OCI-LY7 (cell line): ENCODE measurements around the gene CARMIL1. TPM values are rescaled to one million over a fixed set of nuclear protein-coding genes. Genes with fewer than 3 reads are reported as not detected.

ENCODE experiments used
- BruUV-seq: library from RNA; stranded (reverse); fragments of 400-500 nt; replicated peaks from 2 replicates; lab custom pipeline; 2021; lab: Mats Ljungman, UMichigan
- CTCF ChIA-PET: fragments of 300-600 bp; sonication (Branson Sonifier 250); formaldehyde crosslinking; loops from one replicate; lab custom pipeline; 2022; ENCODE audit warnings: antibody characterized with exemption; ENCODE audit not compliant: unreplicated experiment; lab: Charles Lee
- POLR2A ChIA-PET: fragments of 300-600 bp; sonication (Branson Sonifier 250); formaldehyde crosslinking; loops from one replicate; lab custom pipeline; 2022; ENCODE audit warnings: antibody characterized with exemption; lab: Charles Lee
- DNase-seq: peaks from one replicate; pipeline ENCODE4 v3.0.0-alpha.2; 2015; ENCODE audit warnings: low spot score
- H2AFZ ChIP-seq: fragments of 200-600 bp; sonication (generic), shearing (Covaris generic); 2 replicates; pipeline ENCODE4 v1.6.1; 2014; ENCODE audit warnings: mild to moderate bottlenecking, antibody characterized with exemption, low read length, moderate library complexity
- H3K27ac ChIP-seq: fragments of 200-600 bp; sonication (generic); 2 replicates; pipeline ENCODE4 v1.5.1; 2014; ENCODE audit warnings: mixed run types, low read depth, mild to moderate bottlenecking, moderate library complexity, low read length, inconsistent platforms; ENCODE audit not compliant: poor library complexity, severe bottlenecking
- H3K36me3 ChIP-seq: fragments of 200-600 bp; sonication (generic); 2 replicates; pipeline ENCODE4 v1.6.1; 2014; ENCODE audit warnings: mild to moderate bottlenecking, antibody characterized with exemption, low read length, moderate library complexity, mixed read lengths; ENCODE audit not compliant: insufficient read depth
- H3K4me1 ChIP-seq: fragments of 200-600 bp; sonication (generic); 2 replicates; pipeline ENCODE4 v1.5.1; 2014; ENCODE audit warnings: mild to moderate bottlenecking, low read length; ENCODE audit not compliant: insufficient read depth, poor library complexity, severe bottlenecking
- H3K4me2 ChIP-seq: fragments of 200-600 bp; sonication (generic); 2 replicates; pipeline ENCODE4 v1.6.1; 2014; ENCODE audit warnings: mild to moderate bottlenecking, low read length
- H3K4me3 ChIP-seq: fragments of 200-600 bp; sonication (generic); 2 replicates; pipeline ENCODE4 v1.5.1; 2014; ENCODE audit warnings: mild to moderate bottlenecking, low read depth, low read length; ENCODE audit not compliant: poor library complexity, severe bottlenecking
- H3K79me2 ChIP-seq: fragments of 200-600 bp; sonication (generic); 2 replicates; pipeline ENCODE4 v1.6.1; 2016; ENCODE audit warnings: low read depth, mild to moderate bottlenecking, low read length, moderate library complexity, mixed read lengths; ENCODE audit not compliant: insufficient read depth
- H3K9me2 ChIP-seq: fragments of 200-600 bp; sonication (generic); 2 replicates; pipeline ENCODE4 v1.6.1; 2016; ENCODE audit warnings: mild to moderate bottlenecking, low read length, mixed read lengths; ENCODE audit not compliant: insufficient read depth
- H3K9me3 ChIP-seq: fragments of 200-600 bp; sonication (generic); 2 replicates; pipeline ENCODE4 v1.6.1; 2014; ENCODE audit warnings: mild to moderate bottlenecking, mixed run types, low read length, mixed read lengths
- H4K20me1 ChIP-seq: fragments of 200-600 bp; sonication (generic); 2 replicates; pipeline ENCODE4 v1.6.1; 2014; ENCODE audit warnings: mild to moderate bottlenecking, antibody characterized with exemption, low read length, moderate library complexity, mixed read lengths; ENCODE audit not compliant: insufficient read depth
- CTCF ChIP-seq: fragments of 200-600 bp; sonication (generic); conservative IDR thresholded peaks from 2 replicates; pipeline ENCODE4 v1.5.1; 2014; ENCODE audit warnings: mild to moderate bottlenecking, antibody characterized with exemption, low read length, moderate library complexity, mixed read lengths
- EZH2phosphoT487 ChIP-seq: fragments of 200-600 bp; sonication (generic); IDR thresholded peaks from 2 replicates; pipeline ENCODE4 v1.6.1; 2018; ENCODE audit warnings: low read depth, borderline replicate concordance, mild to moderate bottlenecking, mixed run types, antibody characterized with exemption, low read length, moderate library complexity, mixed read lengths
- intact Hi-C: fragments of 100-400 bp; cut with micrococcal nuclease; formaldehyde crosslinking; loops from one replicate; pipeline ENCODE4 v1.10.0; 2022; ENCODE audit not compliant: unreplicated experiment
- total RNA-seq, 2 experiments: library from RNA; depleted of rRNA in 1 of 2; stranded (reverse); fragments of >200 nt in 1 of 2; shearing (Covaris generic) in 1 of 2; gene quantifications; 2 replicates each; pipeline ENCODE4 v1.2.3, GENCODE V29; 2014 to 2022

CARMIL1 gene
- total RNA-seq, 2 experiments from 2014 or later = 25.5 to 40.1 TPM

GRCh38 chr6:25548451-25548850 lies 269.3 kb downstream of the CARMIL1 start:
- TF ChIP-seq CTCF (no peak), EZH2phosphoT487 (no peak)
- no peak overlapping the region for H3K27ac ChIP-seq
- H4K20me1 ChIP-seq = no peaks in the 10 kb centered on the region
- intact Hi-C loops = no loop called here
- H2AFZ ChIP-seq = no peak overlapping the region
- H3K4me2 ChIP-seq = no peak overlapping the region
- peaks cover 14% of the 10 kb centered on the region; the same call in 1 of the 2 replicates for H3K36me3 ChIP-seq
- BruUV-seq = no TSS peak
- no peaks in the 10 kb centered on the region for H3K9me2 ChIP-seq
- DNase-seq = no peak
- H3K9me3 ChIP-seq = no peaks in the 10 kb centered on the region
- CTCF ChIA-PET = no interaction called here
- H3K4me1 ChIP-seq = peaks cover 7% of the 10 kb centered on the region
- H3K4me3 ChIP-seq = no peak overlapping the region
- POLR2A ChIA-PET = interaction anchor here (1.4 kb wide), 1 partner anchor 19 kb away, joined by 7 read pairs; no protein-coding TSS in a partner anchor
- H3K79me2 ChIP-seq = no peaks in the 10 kb centered on the region

DNA sequence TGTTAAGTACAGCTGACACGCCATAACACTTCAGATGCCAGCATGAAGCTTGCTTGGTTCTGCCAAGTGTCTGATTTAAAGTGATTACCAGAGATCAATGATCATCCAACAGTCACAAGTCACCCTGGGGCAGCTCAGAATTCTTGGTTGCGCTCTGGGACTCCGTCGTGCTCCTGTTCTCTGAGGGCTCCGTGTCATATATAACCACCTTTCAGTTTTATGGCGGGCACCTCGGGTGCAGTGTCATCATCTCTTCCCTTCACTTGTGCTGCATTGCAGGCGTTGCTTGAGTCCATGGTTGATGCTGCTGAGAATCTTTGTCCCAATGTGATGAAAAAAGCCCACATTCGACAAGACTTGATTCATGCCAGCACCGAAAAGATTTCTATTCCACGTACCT lies 271.5 kb downstream of the CARMIL1 start:
- Histone ChIP-seq H3K4me1 (peaks cover 7% of the 10 kb centered on the region), H3K79me2 (no peaks in the 10 kb centered on the region), H3K4me3 (no peak overlapping the region), H3K27ac (no peak overlapping the region), H2AFZ (no peak overlapping the region), H3K9me3 (no peaks in the 10 kb centered on the region), H3K36me3 (peaks cover 25% of the 10 kb centered on the region; the same call in 1 of the 2 replicates), H3K4me2 (no peak overlapping the region), H4K20me1 (no peaks in the 10 kb centered on the region), H3K9me2 (no peaks in the 10 kb centered on the region)
- no peak for DNase-seq
- CTCF ChIA-PET = no interaction called here
- intact Hi-C loops = no loop called here
- no peak for TF ChIP-seq EZH2phosphoT487
- no peak for TF ChIP-seq CTCF
- BruUV-seq = no TSS peak
- POLR2A ChIA-PET = interaction anchor here (0.8 to 1.3 kb wide), 3 partner anchors 15 to 83 kb away, joined by 3 to 4 read pairs (median 3); no protein-coding TSS in a partner anchor

DNA sequence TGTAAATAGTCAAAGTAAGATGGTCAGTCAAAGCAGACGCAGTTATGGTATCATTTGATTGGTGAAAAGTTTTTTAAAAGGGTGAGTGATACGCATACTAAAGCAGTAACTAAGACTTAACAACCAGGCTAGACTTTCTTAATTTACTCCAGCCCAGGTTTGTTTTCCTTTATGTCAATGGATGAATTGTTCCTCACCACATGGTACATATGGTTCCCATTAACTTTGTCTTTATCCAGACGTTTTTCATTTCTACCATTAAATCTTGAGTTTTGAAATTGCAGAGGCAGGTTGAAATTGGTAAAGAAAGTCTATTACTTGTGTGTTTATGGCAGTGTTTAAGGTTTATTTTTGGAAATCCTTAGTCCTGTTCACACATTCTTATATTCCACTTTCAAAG lies 274.3 kb downstream of the CARMIL1 start:
- Histone ChIP-seq H4K20me1 (no peaks in the 10 kb centered on the region), H3K79me2 (no peaks in the 10 kb centered on the region), H3K36me3 (peaks cover 33% of the 10 kb centered on the region; the same call in 1 of the 2 replicates), H2AFZ (no peak overlapping the region), H3K27ac (no peak overlapping the region), H3K9me2 (no peaks in the 10 kb centered on the region), H3K4me2 (no peak overlapping the region), H3K9me3 (no peaks in the 10 kb centered on the region), H3K4me1 (peaks cover 7% of the 10 kb centered on the region), H3K4me3 (no peak overlapping the region)
- BruUV-seq = no TSS peak
- TF ChIP-seq CTCF (no peak), EZH2phosphoT487 (no peak)
- ChIA-PET CTCF (no interaction called here), POLR2A (no interaction called here)
- intact Hi-C loops = no loop called here
- DNase-seq = no peak
